SW480 (cell line): ENCODE data around the gene ABCC8.

Experiments used
- DNase-seq: peaks from one replicate; pipeline ENCODE4 v3.0.0-alpha.2; 2016; ENCODE audit warnings: low spot score

ABCC8 gene

DNA sequence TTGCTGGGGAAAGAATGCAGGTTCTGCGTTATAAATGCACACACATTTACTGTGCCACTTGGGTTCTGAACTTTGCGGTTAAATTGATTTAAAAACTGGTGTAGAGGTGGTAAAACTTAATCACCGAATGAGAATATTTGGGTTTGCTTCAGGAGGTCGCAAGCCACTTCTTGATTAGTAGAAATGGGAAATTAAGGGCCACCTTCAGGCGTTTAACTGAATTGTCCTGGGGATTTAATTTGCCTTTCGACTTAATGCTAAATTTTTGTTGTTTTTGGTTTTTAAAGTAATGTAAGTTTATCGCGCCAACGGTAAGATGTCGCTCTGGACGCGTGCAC lies 125.5 kb downstream of the ABCC8 start:
- DNase-seq: no peak

DNA sequence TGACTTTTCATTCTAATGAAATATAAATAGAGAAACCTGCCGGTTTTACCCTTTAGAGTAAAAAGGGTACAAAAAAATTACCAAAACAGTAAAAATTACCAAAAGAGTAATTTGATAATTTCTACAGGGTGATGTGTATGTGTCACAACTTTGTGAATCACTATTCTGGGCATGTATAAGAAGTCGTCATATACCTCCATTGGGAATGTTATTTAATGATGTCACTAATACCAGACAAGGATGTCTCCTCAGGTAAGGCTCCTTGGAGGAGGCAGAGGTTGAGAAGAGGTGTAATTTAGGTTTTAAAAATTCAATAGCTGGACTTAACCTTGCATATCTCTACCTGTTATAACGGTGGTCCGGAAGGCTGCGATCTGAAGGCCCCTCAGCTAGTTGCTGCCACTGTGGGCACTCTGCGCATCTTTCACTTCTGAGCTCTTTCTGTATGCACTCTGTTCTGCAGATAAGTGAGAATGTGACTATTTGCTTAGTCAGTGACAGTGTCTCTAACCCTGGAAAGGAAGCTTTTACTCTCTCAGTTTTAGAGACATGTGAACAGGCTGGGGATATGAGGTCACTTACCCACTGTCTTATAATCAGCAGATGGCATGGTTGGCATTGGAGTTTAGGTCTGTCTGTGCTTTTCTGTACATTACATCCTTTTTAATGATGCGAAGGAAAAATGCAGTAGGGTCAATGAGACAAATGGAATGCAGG lies 126.0 kb downstream of the ABCC8 start:
- DNase-seq: no peak

DNA sequence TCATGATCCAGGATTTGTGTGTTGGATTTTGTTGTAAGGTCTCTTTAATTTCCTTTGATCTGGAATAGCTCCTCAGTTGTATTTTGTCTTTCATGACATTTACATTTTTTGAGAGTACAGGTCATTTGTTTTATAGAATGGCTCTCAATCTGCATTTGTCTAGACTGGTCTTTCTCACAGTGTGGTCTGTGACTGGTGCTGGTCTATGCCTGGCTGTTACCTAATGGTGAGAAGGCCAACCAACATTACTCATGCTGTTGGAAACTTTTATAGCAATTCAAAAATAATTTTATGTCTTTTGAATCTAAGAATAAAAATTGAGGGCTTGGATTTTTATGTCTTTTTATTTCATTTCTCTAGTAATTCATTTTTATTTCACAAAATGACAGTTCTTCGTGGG lies 129.0 kb downstream of the ABCC8 start:
- DNase-seq: no peak

DNA sequence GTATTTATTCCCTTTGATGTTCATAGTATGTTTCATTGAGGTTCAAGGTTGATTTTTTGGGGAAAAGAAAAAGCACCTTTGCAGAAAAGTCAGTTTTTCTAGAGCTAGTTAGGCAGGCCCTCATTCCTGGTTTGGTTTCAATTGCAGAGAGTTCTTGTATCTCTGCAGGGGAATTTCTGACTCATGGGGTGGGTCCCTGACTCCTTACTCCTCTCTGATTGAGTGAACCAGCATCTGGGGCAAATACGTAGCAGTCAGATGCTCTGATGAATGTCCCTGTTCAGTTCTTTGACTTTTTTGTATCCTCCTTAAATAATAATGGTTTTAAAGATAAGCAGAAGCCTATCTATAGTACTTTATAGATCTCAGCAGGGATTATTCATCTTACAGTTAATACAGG lies 132.7 kb downstream of the ABCC8 start:
- DNase-seq: no peak

DNA sequence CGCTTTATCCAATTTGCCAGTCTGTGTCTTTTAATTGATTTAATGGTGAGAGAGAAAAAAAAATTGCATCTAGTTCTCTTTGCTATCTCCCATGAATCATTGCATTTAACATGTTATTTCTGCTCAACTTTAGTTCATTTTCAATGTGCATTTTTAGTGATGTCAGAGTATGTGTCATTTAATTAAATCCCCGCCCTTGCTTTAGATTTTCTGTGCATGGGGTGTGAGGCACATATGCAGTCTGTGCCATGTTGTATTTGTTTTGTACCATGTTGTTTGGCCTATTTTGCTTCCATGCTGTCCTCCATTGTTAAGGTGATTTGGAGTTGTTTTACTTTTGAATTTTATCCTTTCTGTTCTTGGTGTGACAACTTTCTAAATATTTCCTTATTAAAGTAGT lies 133.4 kb downstream of the ABCC8 start:
- DNase-seq: no peak
